GM12891 (cell line): Measurements from ENCODE around the gene NUDT2.

Experiments
- POLR2A ChIP-seq: IDR thresholded peaks from 2 replicates; pipeline ENCODE4 v1.6.1; 2011; ENCODE audit warnings: low read depth, low read length, control low read depth
- POLR2AphosphoS5 ChIP-seq: IDR thresholded peaks from 2 replicates; pipeline ENCODE4 v1.6.1; 2011; ENCODE audit warnings: low read depth, low read length, control low read depth
- SPI1 ChIP-seq: IDR thresholded peaks from 2 replicates; pipeline ENCODE4 v1.6.1; 2011; ENCODE audit warnings: low read depth, low read length, control low read depth
- TAF1 ChIP-seq: IDR thresholded peaks from 2 replicates; pipeline ENCODE4 v1.6.1; 2011; ENCODE audit warnings: low read depth, low read length, control low read depth

DNA sequence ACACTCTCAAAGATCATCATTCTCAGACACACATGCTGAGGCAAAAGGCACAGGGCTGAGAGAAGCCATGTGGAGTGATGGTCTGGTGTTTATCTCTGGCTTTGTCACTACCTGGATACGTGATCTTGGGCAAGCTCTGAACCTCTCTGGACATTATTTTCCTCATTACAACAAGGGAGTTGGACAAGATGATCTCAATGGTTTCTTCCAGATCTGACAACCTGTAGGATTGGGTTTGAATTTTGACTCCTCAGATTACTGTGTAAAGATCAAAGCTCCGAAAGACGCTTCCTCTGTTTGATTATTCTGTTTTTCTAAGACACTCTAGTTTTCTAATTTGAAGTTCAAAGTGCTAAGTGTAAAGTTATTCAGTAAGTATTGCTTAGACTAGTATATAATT is 20.0 kb downstream of the NUDT2 start:
- TF ChIP-seq SPI1 (no peak), TAF1 (no peak), POLR2AphosphoS5 (no peak), POLR2A (no peak)
